Peyer's patch (tissue), 4 donors: ENCODE data around the gene SOX18. TPM values are rescaled to one million over a fixed set of nuclear protein-coding genes. Genes with fewer than 3 reads are reported as not detected.
A peak's percentile ranks its signal among the peaks of the same experiment; 100 is the strongest.

Experiments used
- DNase-seq, 3 donors: peaks; one replicate each; pipeline ENCODE4 v3.0.0-alpha.2; 2017 to 2019
- H3K27ac ChIP-seq, 4 donors: fragments of 200-600 bp; sonication (generic); one replicate each; pipeline ENCODE4 v1.5.1; 2016 to 2019
- H3K27me3 ChIP-seq, 2 donors: fragments of 200-600 bp; sonication (generic); one replicate each; pipeline ENCODE4 v1.5.1; 2019
- H3K36me3 ChIP-seq, 3 donors: fragments of 200-600 bp; sonication (generic); one replicate each; pipeline ENCODE4 v1.5.1; 2016 to 2019
- H3K4me1 ChIP-seq, 4 donors: fragments of 200-600 bp; sonication (generic); one replicate each; pipeline ENCODE4 v1.5.1; 2016 to 2019
- H3K4me3 ChIP-seq, 4 donors: fragments of 200-600 bp; sonication (generic); 1 replicate in 3 of 4; 2 replicates in 1 of 4; pipeline ENCODE4 v1.5.1; 2016 to 2019; ENCODE audit warnings: mild to moderate bottlenecking in 1 of 4
- H3K9me3 ChIP-seq, 4 donors: fragments of 200-600 bp; sonication (generic); one replicate each; pipeline ENCODE4 v1.5.1; 2016 to 2019; ENCODE audit warnings: mild to moderate bottlenecking in 1 of 4
- CTCF ChIP-seq, 6 experiments: fragments of 450-650 bp in 4 of 6; fragments of 200-600 bp in 2 of 6; sonication (generic) in 1 of 6; IDR thresholded peaks; one replicate each; pipeline ENCODE4 v1.5.1; 2017 to 2019; ENCODE audit warnings: antibody characterized with exemption in 6 of 6, mild to moderate bottlenecking in 3 of 6, moderate library complexity in 1 of 6
- POLR2A ChIP-seq, 2 donors: fragments of 450-650 bp; IDR thresholded peaks; one replicate each; pipeline ENCODE4 v1.5.1; 2017; ENCODE audit warnings: antibody characterized with exemption in 2 of 2, mild to moderate bottlenecking in 2 of 2, moderate library complexity in 2 of 2
- total RNA-seq, 4 donors: library from RNA; depleted of rRNA; stranded (reverse); fragments of >200 nt; gene quantifications; one replicate each; pipeline ENCODE4 v1.1.0, GENCODE V29; 2016

The SOX18 gene
- total RNA-seq, 4 donors from 2014 or later: 2.8 to 6.6 (median 3.4) TPM; not detected in 1

- TF ChIP-seq POLR2A (IDR thresholded peaks at IDR 0.05): no peak
- peak; percentile 70 to 91 (median 76) for TF ChIP-seq CTCF (IDR thresholded peaks at IDR 0.05)
- Histone ChIP-seq H3K27ac (peak overlapping the region; percentile 14 to 61 (median 21)), H3K9me3 (no peaks in the 10 kb centered on the region), H3K4me1 (peaks cover 0 to 18% (median 10%) of the 10 kb centered on the region in 4 donors), H3K27me3 (no peaks in the 10 kb centered on the region), H3K4me3 (peak overlapping the region in 1 of 4 donors; percentile 4), H3K36me3 (no peaks in the 10 kb centered on the region)
- peak; percentile 81 to 92 (median 82) for DNase-seq
Observed at GRCh38 chr20:64057628-64058498, 8.4 kb upstream of the SOX18 start.

DNA sequence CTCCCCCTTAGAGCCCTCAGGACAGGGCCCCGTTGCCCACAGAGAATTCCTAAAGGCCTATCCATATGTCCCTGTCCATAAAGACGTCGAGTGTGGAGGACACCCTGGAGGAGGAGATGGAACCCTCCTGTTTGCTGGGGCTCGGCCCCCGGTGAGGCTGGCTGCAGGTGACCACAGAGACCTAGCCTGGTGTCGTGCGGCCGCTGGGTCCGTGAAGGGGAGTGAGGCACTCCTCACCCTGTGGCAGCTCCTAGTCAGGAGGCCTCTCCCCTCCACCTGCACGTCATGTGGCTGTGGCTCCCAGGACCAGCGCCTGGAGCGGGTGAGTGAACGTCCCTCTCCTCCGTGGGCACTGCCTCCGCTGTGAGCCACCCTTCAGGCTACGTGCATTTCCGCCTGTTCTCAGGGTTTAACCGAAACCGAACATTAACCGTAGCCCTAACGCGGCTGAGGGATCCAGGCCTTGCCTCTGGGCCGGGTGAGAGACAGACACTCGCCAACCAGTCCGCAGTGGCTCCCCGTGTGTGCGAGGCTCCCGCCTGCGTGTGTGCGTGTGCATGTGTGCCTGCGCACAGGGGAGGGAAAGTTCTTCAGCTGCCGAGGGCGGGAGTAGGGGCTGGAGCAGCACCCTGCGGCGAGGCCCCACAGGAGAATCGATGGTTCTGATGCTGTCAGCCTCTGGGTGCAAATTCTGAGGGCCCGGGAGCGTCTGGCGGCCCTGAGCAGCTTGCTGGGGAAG is 7.6 kb upstream of the SOX18 start:
- Histone ChIP-seq H3K4me1 (peaks cover 0 to 13% (median 4%) of the 10 kb centered on the region in 4 donors), H3K27ac (peak overlapping the region; percentile 14 to 61 (median 21)), H3K36me3 (no peaks in the 10 kb centered on the region), H3K27me3 (no peaks in the 10 kb centered on the region), H3K4me3 (peak overlapping the region in 1 of 4 donors; percentile 4), H3K9me3 (no peaks in the 10 kb centered on the region)
- TF ChIP-seq POLR2A (IDR thresholded peaks at IDR 0.05): no peak
- DNase-seq: no peak

DNA sequence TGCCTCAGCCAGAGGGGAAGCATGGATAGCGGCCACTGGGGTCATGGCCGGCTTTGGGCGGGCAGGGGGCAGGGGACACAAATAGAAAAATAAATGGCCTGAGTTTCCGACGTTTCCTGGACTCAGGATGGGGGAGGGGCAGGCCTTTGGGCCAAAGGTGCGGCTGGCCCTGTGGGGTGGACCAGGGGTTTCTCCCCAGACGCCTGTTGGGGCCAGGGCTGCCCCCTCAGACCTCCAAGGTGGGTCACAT is 7.1 kb upstream of the SOX18 start:
- peak overlapping the region in 3 of 4 donors; percentile 14 to 61 (median 31) for H3K27ac ChIP-seq
- no peaks in the 10 kb centered on the region for H3K27me3 ChIP-seq
- H3K4me1 ChIP-seq: peaks cover 0 to 13% (median 4%) of the 10 kb centered on the region in 4 donors
- DNase-seq: no peak
- no peak for TF ChIP-seq CTCF (IDR thresholded peaks at IDR 0.05)
- TF ChIP-seq POLR2A (IDR thresholded peaks at IDR 0.05): no peak
- no peak overlapping the region for H3K4me3 ChIP-seq
- H3K36me3 ChIP-seq: no peaks in the 10 kb centered on the region
- H3K9me3 ChIP-seq: no peaks in the 10 kb centered on the region

DNA sequence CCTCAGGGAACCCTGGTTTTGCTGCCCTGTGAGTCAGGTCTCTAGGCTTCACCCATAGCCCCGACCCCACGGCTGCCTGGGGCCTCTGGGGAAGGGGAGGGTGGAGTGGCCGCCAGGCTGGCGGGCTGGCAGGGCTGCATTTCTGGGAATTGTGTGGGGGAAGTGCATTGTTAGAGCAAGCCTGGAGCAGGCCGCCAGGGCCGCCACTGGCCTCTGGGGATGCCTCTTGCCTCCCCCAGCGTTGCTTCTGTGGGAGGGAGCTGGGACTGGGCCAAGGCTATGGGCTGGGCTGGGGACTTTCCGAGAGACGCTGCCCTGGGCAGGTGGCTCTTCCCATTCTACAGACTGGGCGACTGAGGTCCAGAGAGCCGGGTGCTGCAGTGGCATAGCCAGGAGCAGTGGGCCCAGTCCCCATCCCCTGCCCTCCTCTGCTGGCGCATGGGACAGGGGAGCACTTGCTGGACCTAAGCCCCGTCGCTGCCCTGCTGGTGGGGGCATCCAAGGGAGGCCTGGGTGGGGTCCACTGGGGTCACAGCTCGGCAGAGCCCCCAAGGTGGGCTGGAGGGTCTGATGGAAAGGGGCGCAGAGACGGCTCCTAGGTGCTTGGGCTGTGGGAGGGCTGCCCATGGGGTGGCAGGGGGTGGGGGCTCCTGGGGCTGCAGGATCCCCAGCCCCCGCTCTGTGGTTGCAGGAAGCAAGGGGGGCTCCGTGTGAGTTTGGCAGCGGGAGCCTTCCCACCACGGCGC is 6.6 kb upstream of the SOX18 start:
- Histone ChIP-seq H3K27ac (peak overlapping the region in 3 of 4 donors; percentile 27 to 61 (median 31)), H3K4me1 (peaks cover 0 to 13% (median 4%) of the 10 kb centered on the region in 4 donors), H3K27me3 (peaks cover 0 to 3% of the 10 kb centered on the region in 2 donors), H3K9me3 (no peaks in the 10 kb centered on the region), H3K4me3 (no peak overlapping the region), H3K36me3 (no peaks in the 10 kb centered on the region)
- DNase-seq: no peak
- TF ChIP-seq CTCF (IDR thresholded peaks at IDR 0.05): no peak
- TF ChIP-seq POLR2A (IDR thresholded peaks at IDR 0.05): no peak

DNA sequence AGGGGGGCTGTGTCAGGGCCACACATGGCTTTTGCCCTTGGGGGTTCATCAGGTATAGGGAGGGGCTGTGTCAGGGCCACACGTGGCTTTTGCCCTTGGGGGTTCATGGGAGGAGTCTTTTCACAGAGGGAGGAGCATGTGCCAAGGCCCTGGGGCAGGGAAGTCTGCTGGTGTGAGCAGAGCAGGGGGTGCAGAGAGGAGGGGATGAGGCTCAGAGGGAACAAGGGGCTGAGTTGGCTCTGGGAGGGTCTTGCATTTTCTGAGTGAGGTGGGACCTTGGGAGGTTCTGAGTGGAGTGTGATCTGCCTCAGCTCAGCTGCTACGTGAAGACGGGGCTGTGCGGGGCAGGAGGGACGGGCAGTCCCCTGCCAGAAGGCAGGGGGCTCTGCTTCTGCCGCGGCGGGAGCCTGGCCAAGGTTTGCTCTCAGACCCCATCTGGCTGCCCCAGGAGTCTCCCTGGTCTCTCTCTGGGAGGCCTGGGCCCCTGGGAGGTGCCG is 6.0 kb upstream of the SOX18 start:
- no peak for TF ChIP-seq CTCF (IDR thresholded peaks at IDR 0.05)
- TF ChIP-seq POLR2A (IDR thresholded peaks at IDR 0.05): no peak
- no peak overlapping the region for H3K4me3 ChIP-seq
- H3K4me1 ChIP-seq: peaks cover 0 to 13% (median 5%) of the 10 kb centered on the region in 4 donors
- H3K27ac ChIP-seq: peak overlapping the region in 3 of 4 donors; percentile 27 to 58 (median 31)
- DNase-seq: no peak
- H3K27me3 ChIP-seq: peaks cover 0 to 8% of the 10 kb centered on the region in 2 donors
- H3K9me3 ChIP-seq: no peaks in the 10 kb centered on the region
- no peaks in the 10 kb centered on the region for H3K36me3 ChIP-seq
